ENCODE results near the gene ALDH1A1.

DNA sequence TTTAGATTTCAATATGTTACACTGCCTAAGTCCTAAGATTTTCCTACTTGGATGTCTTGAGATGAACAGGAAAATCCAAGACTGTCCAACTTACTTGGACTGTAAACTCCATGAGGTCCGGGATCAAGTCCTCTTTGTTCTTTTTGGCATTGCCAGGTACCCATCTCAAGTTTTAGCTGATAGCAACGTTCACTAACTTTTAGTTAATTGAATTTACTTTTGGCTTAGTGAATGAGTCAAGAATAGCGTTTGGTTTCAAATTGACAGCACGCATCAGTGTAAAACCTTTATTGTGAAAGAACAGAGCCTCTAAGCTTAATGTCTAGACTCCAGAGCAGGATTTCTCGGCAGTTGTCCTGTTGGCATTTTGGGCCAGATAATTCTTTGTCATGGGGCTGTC lies 37.2 kb downstream of the ALDH1A1 start:
- TF ChIP-seq, protein P1, sequence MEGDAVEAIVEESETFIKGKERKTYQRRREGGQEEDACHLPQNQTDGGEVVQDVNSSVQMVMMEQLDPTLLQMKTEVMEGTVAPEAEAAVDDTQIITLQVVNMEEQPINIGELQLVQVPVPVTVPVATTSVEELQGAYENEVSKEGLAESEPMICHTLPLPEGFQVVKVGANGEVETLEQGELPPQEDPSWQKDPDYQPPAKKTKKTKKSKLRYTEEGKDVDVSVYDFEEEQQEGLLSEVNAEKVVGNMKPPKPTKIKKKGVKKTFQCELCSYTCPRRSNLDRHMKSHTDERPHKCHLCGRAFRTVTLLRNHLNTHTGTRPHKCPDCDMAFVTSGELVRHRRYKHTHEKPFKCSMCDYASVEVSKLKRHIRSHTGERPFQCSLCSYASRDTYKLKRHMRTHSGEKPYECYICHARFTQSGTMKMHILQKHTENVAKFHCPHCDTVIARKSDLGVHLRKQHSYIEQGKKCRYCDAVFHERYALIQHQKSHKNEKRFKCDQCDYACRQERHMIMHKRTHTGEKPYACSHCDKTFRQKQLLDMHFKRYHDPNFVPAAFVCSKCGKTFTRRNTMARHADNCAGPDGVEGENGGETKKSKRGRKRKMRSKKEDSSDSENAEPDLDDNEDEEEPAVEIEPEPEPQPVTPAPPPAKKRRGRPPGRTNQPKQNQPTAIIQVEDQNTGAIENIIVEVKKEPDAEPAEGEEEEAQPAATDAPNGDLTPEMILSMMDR (IDR thresholded peaks at IDR 0.05) = no peak
- TF ChIP-seq CREB1 (CRISPR knock-in tag; IDR thresholded peaks at IDR 0.05) (no peak), TEAD4 (CRISPR knock-in tag; IDR thresholded peaks at IDR 0.05) (no peak), ZNF121 (CRISPR knock-in tag; IDR thresholded peaks at IDR 0.05) (no peak), ZNF423 (CRISPR knock-in tag; IDR thresholded peaks at IDR 0.05) (no peak), TP53 (CRISPR knock-in tag; IDR thresholded peaks at IDR 0.05) (no peak), HMGA2 (CRISPR knock-in tag; IDR thresholded peaks at IDR 0.05) (no peak), FOXJ3 (CRISPR knock-in tag; IDR thresholded peaks at IDR 0.05; ENCODE audit: borderline replicate concordance) (no peak), MXD4 (CRISPR knock-in tag; IDR thresholded peaks at IDR 0.05; ENCODE audit: borderline replicate concordance) (no peak)
- TF ChIP-seq, protein P2, sequence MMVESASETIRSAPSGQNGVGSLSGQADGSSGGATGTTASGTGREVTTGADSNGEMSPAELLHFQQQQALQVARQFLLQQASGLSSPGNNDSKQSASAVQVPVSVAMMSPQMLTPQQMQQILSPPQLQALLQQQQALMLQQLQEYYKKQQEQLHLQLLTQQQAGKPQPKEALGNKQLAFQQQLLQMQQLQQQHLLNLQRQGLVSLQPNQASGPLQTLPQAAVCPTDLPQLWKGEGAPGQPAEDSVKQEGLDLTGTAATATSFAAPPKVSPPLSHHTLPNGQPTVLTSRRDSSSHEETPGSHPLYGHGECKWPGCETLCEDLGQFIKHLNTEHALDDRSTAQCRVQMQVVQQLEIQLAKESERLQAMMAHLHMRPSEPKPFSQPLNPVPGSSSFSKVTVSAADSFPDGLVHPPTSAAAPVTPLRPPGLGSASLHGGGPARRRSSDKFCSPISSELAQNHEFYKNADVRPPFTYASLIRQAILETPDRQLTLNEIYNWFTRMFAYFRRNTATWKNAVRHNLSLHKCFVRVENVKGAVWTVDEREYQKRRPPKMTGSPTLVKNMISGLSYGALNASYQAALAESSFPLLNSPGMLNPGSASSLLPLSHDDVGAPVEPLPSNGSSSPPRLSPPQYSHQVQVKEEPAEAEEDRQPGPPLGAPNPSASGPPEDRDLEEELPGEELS (CRISPR knock-in tag; IDR thresholded peaks at IDR 0.05) = no peak
- TF ChIP-seq, protein P3, sequence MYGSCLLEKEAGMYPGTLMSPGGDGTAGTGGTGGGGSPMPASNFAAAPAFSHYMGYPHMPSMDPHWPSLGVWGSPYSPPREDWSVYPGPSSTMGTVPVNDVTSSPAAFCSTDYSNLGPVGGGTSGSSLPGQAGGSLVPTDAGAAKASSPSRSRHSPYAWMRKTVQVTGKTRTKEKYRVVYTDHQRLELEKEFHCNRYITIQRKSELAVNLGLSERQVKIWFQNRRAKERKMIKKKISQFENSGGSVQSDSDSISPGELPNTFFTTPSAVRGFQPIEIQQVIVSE (CRISPR knock-in tag; IDR thresholded peaks at IDR 0.05; ENCODE audit: borderline replicate concordance) = no peak
